HepG2 (cell line): Measurements from ENCODE around the gene NFXL1. TPM values are rescaled to one million over a fixed set of nuclear protein-coding genes. Genes with fewer than 3 reads are reported as not detected.

Experiments used
- IRF9 ChIP-seq: sonication (generic); formaldehyde crosslinking; IDR thresholded peaks from 2 replicates; pipeline ENCODE4 v1.8.0; 2022; ENCODE audit warnings: missing genetic modification reagents, mild to moderate bottlenecking, borderline replicate concordance
- MAFK ChIP-seq, 2 experiments: IDR thresholded peaks in 1 of 2; conservative IDR thresholded peaks in 1 of 2; 2 replicates each; pipeline ENCODE4 v1.6.1; 2011; ENCODE audit warnings: improper control_type of control experiment in 2 of 2, low read length in 2 of 2
- MXD3 ChIP-seq: IDR thresholded peaks from 2 replicates; pipeline ENCODE4 v1.6.1; 2016; ENCODE audit warnings: mild to moderate bottlenecking, missing biosample characterization, missing genetic modification reagents
- NONO ChIP-seq, 2 experiments: fragments of 450-650 bp in 1 of 2; sonication (generic) in 1 of 2; formaldehyde crosslinking in 1 of 2; IDR thresholded peaks in 1 of 2; conservative IDR thresholded peaks in 1 of 2; 2 replicates each; pipeline versions ENCODE4 v1.6.1 to v1.8.0; 2017 to 2022; ENCODE audit warnings: mild to moderate bottlenecking in 1 of 2, missing genetic modification reagents in 1 of 2, moderate library complexity in 1 of 2
- NR1H2 ChIP-seq: sonication (generic); formaldehyde crosslinking; IDR thresholded peaks from 2 replicates; pipeline ENCODE4 v1.8.1; 2022; ENCODE audit warnings: low read depth, missing genetic modification reagents, borderline replicate concordance
- SAP130 ChIP-seq: IDR thresholded peaks from 2 replicates; pipeline ENCODE4 v1.6.1; 2016; ENCODE audit warnings: low read depth
- SMYD3 ChIP-seq: sonication (generic); formaldehyde crosslinking; IDR thresholded peaks from 2 replicates; pipeline ENCODE4 v1.8.1; 2023; ENCODE audit warnings: mild to moderate bottlenecking, missing genetic modification reagents
- SNAPC4 ChIP-seq: sonication (generic); formaldehyde crosslinking; IDR thresholded peaks from 2 replicates; pipeline ENCODE4 v1.4.0; 2020; ENCODE audit warnings: mild to moderate bottlenecking, missing genetic modification reagents
- SPEN ChIP-seq: sonication (generic); formaldehyde crosslinking; IDR thresholded peaks from 2 replicates; pipeline ENCODE4 v1.5.1; 2020; ENCODE audit warnings: low read depth, mild to moderate bottlenecking, missing genetic modification reagents
- TEF ChIP-seq: sonication (generic); formaldehyde crosslinking; IDR thresholded peaks from 2 replicates; pipeline ENCODE4 v1.5.0; 2020; ENCODE audit warnings: missing genetic modification reagents
- ZNF292 ChIP-seq: sonication (generic); formaldehyde crosslinking; IDR thresholded peaks from 2 replicates; pipeline ENCODE4 v1.8.1; 2022; ENCODE audit warnings: mild to moderate bottlenecking, low read depth, missing genetic modification reagents, borderline replicate concordance
- ZNF430 ChIP-seq: sonication (generic); formaldehyde crosslinking; IDR thresholded peaks from 2 replicates; pipeline ENCODE4 v1.9.0; 2021; ENCODE audit warnings: mild to moderate bottlenecking, missing genetic modification reagents
- ZNF577 ChIP-seq: sonication (generic); formaldehyde crosslinking; IDR thresholded peaks from 2 replicates; pipeline ENCODE4 v1.4.0; 2020; ENCODE audit warnings: mild to moderate bottlenecking, low read depth, missing genetic modification reagents, borderline replicate concordance
- ZNF629 ChIP-seq: sonication (generic); formaldehyde crosslinking; conservative IDR thresholded peaks from 2 replicates; pipeline ENCODE4 v1.5.0; 2020; ENCODE audit warnings: missing genetic modification reagents
- ZNF691 ChIP-seq: sonication (generic); formaldehyde crosslinking; IDR thresholded peaks from 2 replicates; pipeline ENCODE4 v1.4.0; 2020; ENCODE audit warnings: missing genetic modification reagents, low read depth, mild to moderate bottlenecking, borderline replicate concordance
- ZNF720 ChIP-seq: sonication (generic); formaldehyde crosslinking; IDR thresholded peaks from 2 replicates; pipeline ENCODE4 v1.4.0; 2020; ENCODE audit warnings: missing genetic modification reagents
- ZSCAN31 ChIP-seq: sonication (generic); formaldehyde crosslinking; IDR thresholded peaks from 2 replicates; pipeline ENCODE4 v1.5.0; 2020; ENCODE audit warnings: low read depth, mild to moderate bottlenecking, missing genetic modification reagents
- polyA plus RNA-seq, 8 experiments: library from polyadenylated mRNA; depleted of rRNA in 3 of 8; stranded (reverse) in 7 of 8; unstranded in 1 of 8; fragments of >200 nt; fragmentation: Illumina TruSeq in 4 of 8; extraction: Trizol in 4 of 8; gene quantifications; 2 replicates each; pipeline versions ENCODE4 v1.2.1 to v1.2.3, GENCODE V29; 2011 to 2016; ENCODE audit warnings: low read depth in 4 of 8, missing spikeins in 1 of 8, mixed read lengths in 1 of 8; ENCODE audit not compliant: insufficient read depth in 1 of 8
- total RNA-seq, 5 experiments: library from RNA; depleted of rRNA; stranded (reverse); fragments of >200 nt; fragmentation: Illumina TruSeq; extraction: Trizol; gene quantifications; 2 replicates each; pipeline ENCODE4 v1.2.3, GENCODE V29; 2016; ENCODE audit warnings: low read depth in 1 of 5

The NFXL1 gene
- total and polyA plus RNA-seq, 2 of the 13 experiments (the other 11 are each of a cell fraction or from before 2014, with no cell fraction given), result 12.0 to 18.6 TPM

GRCh38 chr4:47837094-47837907, 77.1 kb downstream of the NFXL1 start (continued):
- TF ChIP-seq SNAPC4 (CRISPR knock-in tag) (no peak), ZNF720 (CRISPR knock-in tag) (no peak), ZNF577 (CRISPR knock-in tag) (no peak), SPEN (CRISPR knock-in tag) (no peak), MXD3 (CRISPR knock-in tag) (no peak), ZNF430 (0 out of 2 replicates have a peak, but pooled peaks have one; percentile 45), SAP130 (CRISPR knock-in tag) (peak; percentile 20; the same call in 1 of the 2 replicates), NR1H2 (CRISPR knock-in tag) (no peak), ZSCAN31 (CRISPR knock-in tag) (peak; percentile 16; the same call in 1 of the 2 replicates), SMYD3 (CRISPR knock-in tag) (no peak), IRF9 (CRISPR knock-in tag) (no peak), NONO (IDR thresholded peaks at IDR 0.05) (no peak), NONO (CRISPR knock-in tag; conservative IDR thresholded peaks at IDR 0.05) (no peak), ZNF292 (CRISPR knock-in tag) (0 out of 2 replicates have a peak, but pooled peaks have one; percentile 23), ZNF691 (CRISPR knock-in tag) (no peak), MAFK (conservative IDR thresholded peaks at IDR 0.05 in 1 of 2, IDR thresholded peaks at IDR 0.05 in 1 of 2; ENCODE audit: low read length in 2 of 2) (no peak), TEF (CRISPR knock-in tag) (no peak), ZNF629 (CRISPR knock-in tag) (no peak)
